ENCODE results near the gene DSCAML1.

GRCh38 chr11:117385906-117386305 is 411.1 kb downstream of the DSCAML1 start:
- TF ChIP-seq CTCF (IDR thresholded peaks at IDR 0.05; ENCODE audit: control extremely low read depth in 1 of 3, insufficient read depth in 1 of 3, low read depth in 1 of 3, low read length in 3 of 3) = no peak
- no peak for TF ChIP-seq BRCA1 (IDR thresholded peaks at IDR 0.05; ENCODE audit: low read depth, low read length)
- TF ChIP-seq CREB1 (IDR thresholded peaks at IDR 0.05) = no peak
- no peak for TF ChIP-seq YY1 (IDR thresholded peaks at IDR 0.05; ENCODE audit: low read depth, low read length)
- no peak for TF ChIP-seq RFX5 (IDR thresholded peaks at IDR 0.05; ENCODE audit: borderline replicate concordance, low read depth, low read length)
- TF ChIP-seq RAD21 (IDR thresholded peaks at IDR 0.05 in 1 of 2, conservative IDR thresholded peaks at IDR 0.05 in 1 of 2; ENCODE audit: low read depth in 2 of 2, low read length in 2 of 2) = no peak
- TF ChIP-seq ZNF274 (IDR thresholded peaks at IDR 0.05; ENCODE audit: borderline replicate concordance, extremely low read depth, low read length) = no peak
- no peak for TF ChIP-seq ATF3 (IDR thresholded peaks at IDR 0.05; ENCODE audit: insufficient read depth, low read depth, low read length)

Measured in H1 (cell line).